ENCODE data around the gene TNNI2.
"Not testable (repeated sequence)": the region's sequence is repeated elsewhere in the genome, so short reads cannot be mapped to it uniquely, and the experiment has no call there.

Gene TNNI2

DNA sequence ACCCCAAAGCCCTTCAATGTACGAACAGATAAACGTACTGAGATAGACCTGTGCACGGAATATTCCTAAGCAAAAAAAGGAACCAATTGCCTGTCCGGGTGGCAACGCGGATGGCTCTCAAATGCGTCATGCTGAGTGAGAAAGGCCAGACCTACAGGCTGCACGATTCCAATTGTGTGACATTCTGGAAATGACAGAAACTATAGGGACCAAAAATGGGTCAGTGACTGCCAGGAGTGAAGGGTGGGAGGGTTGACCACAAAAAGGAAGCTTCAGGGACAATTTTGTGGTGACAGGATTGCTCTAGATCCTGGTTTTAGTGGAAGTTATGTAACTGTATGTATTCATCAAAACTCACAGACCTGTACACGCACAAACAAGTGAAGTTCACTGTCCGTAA lies 28.0 kb upstream of the TNNI2 start:
- no peak overlapping the region for H3K27ac ChIP-seq (ENCODE audit: low read depth, low read length)
- H3K79me2 ChIP-seq (ENCODE audit: control insufficient read depth, insufficient read depth, low read length, unreplicated experiment), result no peaks in the 10 kb centered on the region
- no peaks in the 10 kb centered on the region for H3K36me3 ChIP-seq (ENCODE audit: insufficient read depth, low read length)
- H2AFZ ChIP-seq (ENCODE audit: low read length, unreplicated experiment), result no peak overlapping the region
- H3K27me3 ChIP-seq (ENCODE audit: insufficient read depth, low read length), result peaks cover 9% of the 10 kb centered on the region
- no peak overlapping the region for H3K4me3 ChIP-seq (ENCODE audit: low read depth, low read length)
- H3K4me1 ChIP-seq (ENCODE audit: control insufficient read depth, insufficient read depth, low read length, unreplicated experiment), result no peaks in the 10 kb centered on the region

DNA sequence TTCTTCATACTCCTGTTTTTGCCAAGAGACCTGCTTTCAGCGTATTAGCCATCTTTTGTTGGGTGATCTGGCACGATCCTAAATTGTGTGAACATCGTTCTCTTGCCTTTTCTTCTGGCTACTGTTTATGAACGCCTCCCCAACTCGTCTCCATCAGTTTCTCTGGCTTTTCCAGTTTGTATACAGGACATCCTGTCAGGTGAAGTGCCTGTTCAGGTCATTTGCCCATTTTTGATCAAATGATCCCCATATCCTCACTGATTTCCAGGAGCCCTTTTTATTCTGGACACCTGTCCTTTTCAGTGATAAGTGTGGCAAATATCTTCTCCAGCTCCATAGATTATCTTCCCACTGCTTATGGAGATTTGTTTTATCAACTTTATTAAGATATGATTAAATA lies 26.5 kb upstream of the TNNI2 start:
- Histone ChIP-seq H3K27ac (ENCODE audit: low read depth, low read length) (no peak overlapping the region), H3K79me2 (ENCODE audit: control insufficient read depth, insufficient read depth, low read length, unreplicated experiment) (no peaks in the 10 kb centered on the region), H2AFZ (ENCODE audit: low read length, unreplicated experiment) (no peak overlapping the region), H3K4me1 (ENCODE audit: control insufficient read depth, insufficient read depth, low read length, unreplicated experiment) (no peaks in the 10 kb centered on the region), H3K4me3 (ENCODE audit: low read depth, low read length) (no peak overlapping the region), H3K27me3 (ENCODE audit: insufficient read depth, low read length) (peaks cover 9% of the 10 kb centered on the region), H3K36me3 (ENCODE audit: insufficient read depth, low read length) (no peaks in the 10 kb centered on the region)

DNA sequence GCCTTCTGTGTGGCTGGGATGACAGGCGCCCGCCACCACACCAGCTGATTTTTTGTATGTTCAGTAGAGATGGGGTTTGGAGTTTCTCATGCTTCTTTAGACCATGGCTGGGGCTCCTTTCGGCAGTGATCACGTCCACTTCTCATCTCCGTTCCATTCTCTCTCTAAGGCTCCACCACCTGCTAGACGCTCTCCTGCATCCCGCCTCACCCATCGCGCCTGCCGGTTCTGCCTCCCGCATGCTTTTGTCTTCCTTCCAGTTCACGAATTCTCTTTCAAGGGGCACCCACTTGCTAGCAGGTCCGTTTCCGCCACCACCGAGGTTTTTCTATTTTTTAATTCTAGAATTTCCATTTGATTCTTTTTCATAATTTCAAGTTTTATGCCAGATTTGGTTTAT lies 26.0 kb upstream of the TNNI2 start:
- H3K27me3 ChIP-seq (ENCODE audit: insufficient read depth, low read length), result peaks cover 15% of the 10 kb centered on the region
- H3K4me3 ChIP-seq (ENCODE audit: low read depth, low read length), result no peak overlapping the region
- H3K36me3 ChIP-seq (ENCODE audit: insufficient read depth, low read length), result no peaks in the 10 kb centered on the region
- no peaks in the 10 kb centered on the region for H3K4me1 ChIP-seq (ENCODE audit: control insufficient read depth, insufficient read depth, low read length, unreplicated experiment)
- H2AFZ ChIP-seq (ENCODE audit: low read length, unreplicated experiment), result no peak overlapping the region
- no peak overlapping the region for H3K27ac ChIP-seq (ENCODE audit: low read depth, low read length)
- no peaks in the 10 kb centered on the region for H3K79me2 ChIP-seq (ENCODE audit: control insufficient read depth, insufficient read depth, low read length, unreplicated experiment)

DNA sequence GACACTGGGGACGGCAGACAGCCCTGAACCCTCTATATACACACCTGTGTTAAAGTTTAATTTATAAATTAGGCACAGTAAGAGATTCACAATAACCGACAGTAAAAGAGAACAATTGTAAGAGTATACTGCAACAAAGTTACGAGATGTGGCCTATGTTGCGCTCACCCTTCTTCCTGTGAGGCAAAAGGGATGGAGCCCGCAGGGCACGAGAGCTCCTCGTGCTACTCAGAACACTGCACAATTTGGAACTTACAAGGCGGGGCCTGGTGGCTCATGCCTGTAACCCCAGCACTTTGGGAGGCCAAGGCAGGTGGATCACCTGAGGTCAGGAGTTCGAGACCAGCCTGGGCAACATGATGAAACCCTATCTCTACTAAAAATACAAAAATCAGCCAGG lies 25.4 kb upstream of the TNNI2 start:
- H3K36me3 ChIP-seq (ENCODE audit: insufficient read depth, low read length); H3K79me2 ChIP-seq (ENCODE audit: control insufficient read depth, insufficient read depth, low read length, unreplicated experiment); H3K4me1 ChIP-seq (ENCODE audit: control insufficient read depth, insufficient read depth, low read length, unreplicated experiment); H3K27ac ChIP-seq (ENCODE audit: low read depth, low read length); H3K4me3 ChIP-seq (ENCODE audit: low read depth, low read length); H2AFZ ChIP-seq (ENCODE audit: low read length, unreplicated experiment): not testable (repeated sequence)
- peaks cover 15% of the 10 kb centered on the region for H3K27me3 ChIP-seq (ENCODE audit: insufficient read depth, low read length)

DNA sequence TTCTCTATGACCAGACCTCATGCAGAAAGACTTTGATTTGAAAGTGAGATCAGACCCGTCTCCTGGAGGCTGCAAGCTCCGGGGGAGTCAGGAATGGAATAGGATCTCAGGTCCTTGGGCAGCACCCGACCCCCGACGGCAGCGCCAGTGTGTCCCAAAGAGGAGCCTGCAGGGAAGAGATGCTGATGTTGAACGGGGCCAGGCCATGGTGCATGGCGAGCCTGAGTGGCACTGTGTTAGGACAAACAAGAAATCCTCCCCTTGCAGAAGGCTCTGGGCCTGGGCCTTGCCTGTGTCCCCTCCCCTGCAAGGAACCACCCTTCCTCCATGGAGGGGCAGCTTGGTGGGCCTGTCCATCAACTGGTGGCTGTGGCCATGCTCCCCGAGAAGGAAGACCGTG lies 24.1 kb upstream of the TNNI2 start:
- no peaks in the 10 kb centered on the region for H3K4me1 ChIP-seq (ENCODE audit: control insufficient read depth, insufficient read depth, low read length, unreplicated experiment)
- H3K27ac ChIP-seq (ENCODE audit: low read depth, low read length), result no peak overlapping the region
- H3K4me3 ChIP-seq (ENCODE audit: low read depth, low read length), result no peak overlapping the region
- H3K27me3 ChIP-seq (ENCODE audit: insufficient read depth, low read length), result peaks cover 12% of the 10 kb centered on the region
- H3K79me2 ChIP-seq (ENCODE audit: control insufficient read depth, insufficient read depth, low read length, unreplicated experiment), result no peaks in the 10 kb centered on the region
- no peaks in the 10 kb centered on the region for H3K36me3 ChIP-seq (ENCODE audit: insufficient read depth, low read length)
- no peak overlapping the region for H2AFZ ChIP-seq (ENCODE audit: low read length, unreplicated experiment)

DNA sequence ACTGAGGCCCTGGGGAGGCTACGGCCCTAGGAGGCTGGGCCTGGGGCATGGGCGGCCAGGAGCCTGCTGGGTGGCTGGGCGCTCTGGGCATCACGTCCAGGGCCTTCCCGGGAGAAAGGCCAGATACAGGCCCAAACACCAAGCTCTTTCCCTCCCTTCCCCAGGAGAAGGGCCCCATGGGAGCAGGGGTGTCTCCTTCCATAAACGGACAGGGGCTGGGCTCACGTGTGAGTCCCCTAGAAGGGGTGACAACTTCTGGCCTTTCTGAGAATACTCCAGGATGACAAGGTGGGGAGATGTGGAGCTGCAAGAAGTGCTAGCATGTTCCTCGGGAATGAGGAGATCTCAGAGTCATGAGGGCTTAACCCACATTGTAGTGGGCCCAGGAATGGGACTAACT lies 23.5 kb upstream of the TNNI2 start:
- no peak overlapping the region for H2AFZ ChIP-seq (ENCODE audit: low read length, unreplicated experiment)
- peaks cover 12% of the 10 kb centered on the region for H3K27me3 ChIP-seq (ENCODE audit: insufficient read depth, low read length)
- H3K4me1 ChIP-seq (ENCODE audit: control insufficient read depth, insufficient read depth, low read length, unreplicated experiment), result no peaks in the 10 kb centered on the region
- no peaks in the 10 kb centered on the region for H3K36me3 ChIP-seq (ENCODE audit: insufficient read depth, low read length)
- no peak overlapping the region for H3K4me3 ChIP-seq (ENCODE audit: low read depth, low read length)
- H3K79me2 ChIP-seq (ENCODE audit: control insufficient read depth, insufficient read depth, low read length, unreplicated experiment), result no peaks in the 10 kb centered on the region
- no peak overlapping the region for H3K27ac ChIP-seq (ENCODE audit: low read depth, low read length)

DNA sequence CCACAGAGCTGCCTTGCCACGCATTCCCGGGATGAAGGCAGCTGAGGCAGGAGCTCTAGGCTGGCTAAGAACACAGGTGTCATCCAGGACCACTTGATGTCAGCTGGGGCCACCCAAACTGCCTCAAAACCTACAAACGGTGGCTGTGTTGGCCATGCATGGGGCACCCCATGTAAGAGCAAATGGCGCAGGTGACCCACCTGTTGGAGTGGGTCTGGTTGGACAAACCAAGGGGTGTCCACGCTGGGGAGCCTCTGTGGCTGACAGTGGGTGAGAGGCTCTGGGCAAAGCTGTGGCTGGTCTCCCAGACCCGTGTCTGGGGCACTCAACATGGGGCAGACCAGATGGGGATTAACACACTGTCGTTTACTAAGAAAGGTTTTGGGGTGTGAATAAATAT lies 23.0 kb upstream of the TNNI2 start:
- Histone ChIP-seq H3K4me1 (ENCODE audit: control insufficient read depth, insufficient read depth, low read length, unreplicated experiment) (no peaks in the 10 kb centered on the region), H3K36me3 (ENCODE audit: insufficient read depth, low read length) (no peaks in the 10 kb centered on the region), H2AFZ (ENCODE audit: low read length, unreplicated experiment) (no peak overlapping the region), H3K27ac (ENCODE audit: low read depth, low read length) (no peak overlapping the region), H3K4me3 (ENCODE audit: low read depth, low read length) (no peak overlapping the region), H3K79me2 (ENCODE audit: control insufficient read depth, insufficient read depth, low read length, unreplicated experiment) (no peaks in the 10 kb centered on the region), H3K27me3 (ENCODE audit: insufficient read depth, low read length) (peaks cover 12% of the 10 kb centered on the region)

DNA sequence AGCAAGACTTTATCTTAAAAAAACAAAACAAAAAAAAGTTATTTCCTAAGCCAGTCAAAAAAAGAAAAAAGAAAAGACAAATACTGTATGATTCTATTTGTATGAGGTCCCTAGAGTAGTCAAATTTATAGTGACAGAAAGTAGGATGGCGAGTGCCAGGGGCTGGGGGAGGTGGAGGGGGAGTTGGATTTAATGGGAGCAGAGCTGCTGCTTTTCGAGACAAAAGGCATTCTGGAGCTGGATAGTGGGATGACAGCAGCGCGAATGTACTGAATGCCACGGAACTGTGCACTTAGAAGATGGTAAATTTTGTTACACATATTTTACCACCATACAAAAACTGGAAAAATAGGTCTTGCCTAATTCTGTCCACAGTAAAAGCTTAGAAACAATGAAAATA lies 21.8 kb upstream of the TNNI2 start:
- H3K4me3 ChIP-seq (ENCODE audit: low read depth, low read length), result no peak overlapping the region
- no peaks in the 10 kb centered on the region for H3K4me1 ChIP-seq (ENCODE audit: control insufficient read depth, insufficient read depth, low read length, unreplicated experiment)
- H2AFZ ChIP-seq (ENCODE audit: low read length, unreplicated experiment), result no peak overlapping the region
- H3K27ac ChIP-seq (ENCODE audit: low read depth, low read length), result no peak overlapping the region
- peaks cover 11% of the 10 kb centered on the region for H3K27me3 ChIP-seq (ENCODE audit: insufficient read depth, low read length)
- no peaks in the 10 kb centered on the region for H3K36me3 ChIP-seq (ENCODE audit: insufficient read depth, low read length)
- H3K79me2 ChIP-seq (ENCODE audit: control insufficient read depth, insufficient read depth, low read length, unreplicated experiment), result no peaks in the 10 kb centered on the region

DNA sequence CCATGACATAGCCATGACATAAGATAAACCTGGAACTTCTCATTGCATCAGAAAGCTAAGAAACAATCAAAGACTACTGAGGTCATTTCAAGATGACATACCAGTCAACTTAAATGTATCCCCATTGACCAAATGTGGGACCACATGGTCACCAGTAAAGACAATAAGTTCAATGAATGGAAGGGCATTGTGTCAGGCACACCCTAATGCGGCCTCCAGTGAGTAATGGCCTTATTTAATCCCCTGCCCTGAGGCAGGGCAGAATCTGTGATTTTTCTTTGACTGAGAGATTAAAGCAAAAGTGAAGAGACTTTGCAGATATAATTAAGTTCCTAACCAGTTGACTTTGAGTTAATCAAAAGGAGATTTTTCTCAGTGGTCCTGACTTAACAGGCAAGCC lies 21.3 kb upstream of the TNNI2 start:
- Histone ChIP-seq H3K27ac (ENCODE audit: low read depth, low read length) (no peak overlapping the region), H3K79me2 (ENCODE audit: control insufficient read depth, insufficient read depth, low read length, unreplicated experiment) (no peaks in the 10 kb centered on the region), H3K27me3 (ENCODE audit: insufficient read depth, low read length) (peaks cover 6% of the 10 kb centered on the region), H3K36me3 (ENCODE audit: insufficient read depth, low read length) (no peaks in the 10 kb centered on the region), H3K4me1 (ENCODE audit: control insufficient read depth, insufficient read depth, low read length, unreplicated experiment) (no peaks in the 10 kb centered on the region), H3K4me3 (ENCODE audit: low read depth, low read length) (no peak overlapping the region), H2AFZ (ENCODE audit: low read length, unreplicated experiment) (no peak overlapping the region)

DNA sequence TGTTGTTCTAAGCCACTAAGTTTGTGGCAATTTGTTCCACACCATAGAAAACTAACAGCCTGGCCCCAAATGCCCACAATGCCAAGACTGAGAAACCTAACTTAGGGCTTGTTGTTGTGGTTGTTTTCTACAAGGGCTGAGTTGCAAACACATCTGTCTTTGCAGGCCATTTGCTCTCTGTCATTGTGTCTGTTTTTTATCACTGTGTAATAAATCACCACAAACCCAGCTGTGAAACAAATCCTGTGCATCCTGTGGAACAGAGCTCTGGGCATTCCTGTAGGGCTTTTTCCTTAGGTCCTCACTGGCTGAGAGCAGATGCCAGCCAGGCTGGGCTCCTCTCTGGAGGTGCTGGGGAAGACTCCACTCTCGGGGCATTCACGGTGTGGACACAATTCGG lies 19.7 kb upstream of the TNNI2 start:
- no peak overlapping the region for H3K27ac ChIP-seq (ENCODE audit: low read depth, low read length)
- H3K79me2 ChIP-seq (ENCODE audit: control insufficient read depth, insufficient read depth, low read length, unreplicated experiment), result no peaks in the 10 kb centered on the region
- peaks cover 5% of the 10 kb centered on the region for H3K27me3 ChIP-seq (ENCODE audit: insufficient read depth, low read length)
- no peak overlapping the region for H2AFZ ChIP-seq (ENCODE audit: low read length, unreplicated experiment)
- no peaks in the 10 kb centered on the region for H3K4me1 ChIP-seq (ENCODE audit: control insufficient read depth, insufficient read depth, low read length, unreplicated experiment)
- no peaks in the 10 kb centered on the region for H3K36me3 ChIP-seq (ENCODE audit: insufficient read depth, low read length)
- no peak overlapping the region for H3K4me3 ChIP-seq (ENCODE audit: low read depth, low read length)

DNA sequence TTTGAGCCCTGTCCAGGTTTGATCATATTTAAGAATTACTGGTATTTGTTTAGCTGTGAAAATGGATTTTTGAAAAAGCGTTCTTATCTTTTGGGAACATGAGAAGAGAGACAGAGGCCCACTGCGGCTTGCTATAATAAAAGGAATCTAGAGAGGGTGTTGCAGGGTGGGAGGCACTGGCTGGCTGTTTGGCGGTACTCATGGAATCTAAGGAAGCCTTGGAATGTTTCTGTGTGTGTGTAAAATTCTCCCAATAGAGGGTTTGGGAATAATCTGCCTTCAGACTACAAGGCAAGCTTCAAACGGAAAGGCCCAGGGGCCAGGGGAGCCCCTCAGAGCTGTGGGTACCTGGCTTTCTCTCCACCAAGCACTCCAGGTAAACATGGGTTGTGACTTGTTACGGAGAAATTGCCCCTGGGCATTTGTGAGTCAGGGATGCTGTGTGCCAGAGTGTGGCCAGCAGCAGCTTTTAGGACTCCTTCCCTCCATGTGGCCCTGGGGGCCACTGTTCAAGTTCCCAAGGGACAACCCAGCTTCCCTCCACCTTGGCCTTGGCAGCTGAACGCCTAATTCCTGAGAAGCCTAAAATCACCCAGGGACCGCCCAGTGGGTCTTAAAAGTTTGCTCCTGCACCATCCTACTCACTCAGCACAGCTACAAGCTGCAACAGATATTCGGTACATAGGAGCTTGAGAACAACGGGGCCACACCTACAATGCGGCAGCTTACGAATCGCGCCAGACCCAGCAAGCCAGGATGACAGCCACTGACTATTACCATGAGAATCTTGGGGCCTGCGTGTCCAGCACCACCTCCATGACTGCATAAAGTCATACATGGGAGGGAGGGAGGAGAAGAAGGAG lies 18.1 kb upstream of the TNNI2 start:
- peaks cover under 1% of the 10 kb centered on the region for H3K4me1 ChIP-seq (ENCODE audit: control insufficient read depth, insufficient read depth, low read length, unreplicated experiment)
- no peak overlapping the region for H3K4me3 ChIP-seq (ENCODE audit: low read depth, low read length)
- H2AFZ ChIP-seq (ENCODE audit: low read length, unreplicated experiment), result no peak overlapping the region
- no peaks in the 10 kb centered on the region for H3K79me2 ChIP-seq (ENCODE audit: control insufficient read depth, insufficient read depth, low read length, unreplicated experiment)
- H3K36me3 ChIP-seq (ENCODE audit: insufficient read depth, low read length), result no peaks in the 10 kb centered on the region
- H3K27me3 ChIP-seq (ENCODE audit: insufficient read depth, low read length), result peaks cover 5% of the 10 kb centered on the region
- H3K27ac ChIP-seq (ENCODE audit: low read depth, low read length), result no peak overlapping the region
